ENCODE data around the gene HSPA5.

Gene HSPA5

DNA sequence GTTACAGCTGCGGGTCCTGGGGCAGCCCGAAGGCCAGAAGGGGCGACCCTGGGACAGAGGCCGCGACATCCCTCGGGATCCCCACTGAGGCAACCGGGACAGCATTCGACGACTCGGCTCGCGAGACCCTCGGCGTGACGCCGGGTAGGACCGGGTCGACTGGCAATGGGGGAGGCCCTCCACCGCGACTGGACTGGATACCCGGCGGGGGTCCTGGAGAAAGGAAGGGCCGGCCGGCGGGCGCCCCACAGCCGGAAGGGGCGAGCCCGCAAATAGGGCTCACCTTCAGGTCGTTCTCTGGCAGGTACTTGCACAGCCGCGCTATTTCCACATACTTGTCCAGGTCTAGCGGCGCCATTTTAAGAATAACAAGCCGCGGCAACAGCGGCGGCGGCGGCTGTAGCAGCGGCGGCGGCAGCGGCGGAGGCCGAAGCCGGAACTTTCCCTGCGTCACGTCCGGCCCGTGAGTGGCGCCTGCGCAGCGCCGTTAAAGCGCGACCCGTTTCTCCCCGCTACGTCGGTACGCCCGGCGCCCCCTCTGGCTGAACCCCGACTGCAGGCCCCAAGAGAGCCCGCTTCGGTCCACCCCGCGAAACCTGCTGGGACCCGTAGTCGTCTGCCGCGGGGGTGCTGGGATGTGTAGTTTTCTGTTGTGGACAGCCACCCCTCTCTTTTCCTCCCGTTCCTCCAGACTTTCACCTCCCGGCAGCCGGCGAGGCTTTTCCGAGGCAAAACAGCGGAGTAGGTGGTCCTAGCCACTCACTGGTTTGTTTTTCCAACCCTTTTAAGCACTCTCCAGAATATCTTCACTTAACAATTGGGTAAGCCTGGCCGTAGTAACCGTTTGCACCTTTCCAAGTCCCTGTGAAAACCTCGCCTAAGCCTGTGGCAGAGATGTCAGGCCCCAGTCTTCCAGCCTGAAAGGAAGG is 51.5 kb downstream of the HSPA5 start, which contains the start of gene PPP6C:
Gene PPP6C, minus strand, starts transcription at position 443 of the 929 bp plus-strand sequence. Its CDS starts 85 bp downstream, at position 358.
- peak; percentile 90 for DNase-seq (ENCODE audit: low read depth)

DNA sequence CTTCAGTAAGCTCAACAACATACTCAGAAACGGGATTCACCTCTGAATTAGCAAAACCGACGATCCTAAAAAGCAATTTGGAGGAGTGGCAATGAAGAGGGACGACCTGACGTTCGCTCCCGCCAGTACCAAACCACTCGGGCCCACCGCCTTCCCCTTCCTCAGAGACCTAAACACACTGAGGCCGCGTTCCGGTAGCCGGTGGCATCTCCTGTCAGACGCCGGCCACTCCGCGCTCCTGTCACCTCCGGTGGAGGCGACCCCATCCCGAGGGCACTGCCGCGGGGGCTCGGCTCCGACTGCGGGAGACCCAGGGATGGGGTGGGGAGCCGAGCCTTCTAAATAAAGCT is 52.2 kb downstream of the HSPA5 start:
- DNase-seq (ENCODE audit: low read depth) = no peak

Data from CMK (cell line).